Uterus (tissue), 4 donors: ENCODE measurements around the gene TBC1D1. TPM values are rescaled to one million over a fixed set of nuclear protein-coding genes. Genes with fewer than 3 reads are reported as not detected.
A peak's percentile ranks its signal among the peaks of the same experiment; 100 is the strongest.

ENCODE experiments used
- DNase-seq, 2 donors: peaks; one replicate each; pipeline ENCODE4 v3.0.0-alpha.2; 2019 to 2020
- H3K27ac ChIP-seq, 2 donors: fragments of 200-600 bp; sonication (generic); 1 replicate in 1 of 2; 2 replicates in 1 of 2; pipeline ENCODE4 v1.5.1; 2016 to 2018
- H3K27me3 ChIP-seq, 2 donors: fragments of 200-600 bp; sonication (generic); one replicate each; pipeline ENCODE4 v1.5.1; 2018 to 2019; ENCODE audit warnings: control low read depth in 1 of 2
- H3K36me3 ChIP-seq, 2 donors: fragments of 200-600 bp; sonication (generic); one replicate each; pipeline ENCODE4 v1.5.1; 2019; ENCODE audit warnings: control low read depth in 1 of 2
- H3K4me1 ChIP-seq, 2 donors: fragments of 200-600 bp; sonication (generic); one replicate each; pipeline ENCODE4 v1.5.1; 2018 to 2019; ENCODE audit warnings: control low read depth in 1 of 2
- H3K4me3 ChIP-seq, 2 donors: fragments of 200-600 bp; sonication (generic); 1 replicate in 1 of 2; 2 replicates in 1 of 2; pipeline ENCODE4 v1.5.1; 2018 to 2019; ENCODE audit warnings: mild to moderate bottlenecking in 1 of 2
- H3K9me3 ChIP-seq, 2 donors: fragments of 200-600 bp; sonication (generic); one replicate each; pipeline ENCODE4 v1.5.1; 2019; ENCODE audit warnings: control low read depth in 1 of 2
- CTCF ChIP-seq, 4 experiments: fragments of 200-600 bp in 2 of 4; fragments of 450-650 bp in 2 of 4; sonication (generic) in 2 of 4; IDR thresholded peaks; one replicate each; pipeline ENCODE4 v1.5.1; 2016 to 2019; ENCODE audit warnings: antibody characterized with exemption in 4 of 4, mild to moderate bottlenecking in 2 of 4, moderate library complexity in 1 of 4
- POLR2A ChIP-seq, 2 donors: fragments of 450-650 bp; IDR thresholded peaks; one replicate each; pipeline ENCODE4 v1.6.1; 2016; ENCODE audit warnings: antibody characterized with exemption in 2 of 2, mild to moderate bottlenecking in 1 of 2, moderate library complexity in 1 of 2
- intact Hi-C: fragments of 100-400 bp; cut with DNase I; formaldehyde crosslinking; loops from one replicate; pipeline ENCODE4 v1.15.1; 2023; ENCODE audit warnings: low total_unique reads
- total RNA-seq, 4 donors: library from RNA; depleted of rRNA in 3 of 4; stranded (reverse); fragments of >200 nt in 3 of 4; gene quantifications; one replicate each; pipeline versions ENCODE4 v1.1.0 to v1.2.4, GENCODE V29; 2014 to 2023
- donor health status: DM: yes; HTN: yes; CAD: no.

Gene TBC1D1
- total RNA-seq, 4 donors from 2014 or later: 172 to 402 (median 236) TPM

DNA sequence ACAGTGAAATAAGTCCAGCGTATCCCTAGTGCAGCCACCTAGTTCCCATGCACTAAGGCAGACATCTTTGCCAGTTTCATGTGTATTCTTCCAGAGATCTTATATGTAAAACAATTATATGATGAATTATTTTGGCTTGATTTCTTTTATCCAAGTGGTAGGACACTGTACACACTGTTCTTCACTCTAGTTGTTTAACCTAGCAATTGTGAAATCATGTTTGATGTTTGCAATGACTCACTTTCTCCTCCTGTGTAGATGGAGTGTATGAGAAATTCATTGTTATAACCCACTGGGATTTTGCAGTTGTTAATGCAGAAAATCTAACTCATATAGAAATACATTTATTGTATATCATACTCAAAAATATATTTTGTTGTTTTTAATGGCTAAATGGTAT lies 17.5 kb upstream of the TBC1D1 start:
- H3K27ac ChIP-seq: peak overlapping the region; percentile 65 to 71
- no peak for DNase-seq
- H3K36me3 ChIP-seq: no peaks in the 10 kb centered on the region
- no peaks in the 10 kb centered on the region for H3K27me3 ChIP-seq
- TF ChIP-seq CTCF (IDR thresholded peaks at IDR 0.05): no peak
- no peak for TF ChIP-seq POLR2A (IDR thresholded peaks at IDR 0.05)
- no peak overlapping the region for H3K4me3 ChIP-seq
- intact Hi-C loops: no loop called here
- H3K4me1 ChIP-seq: peaks cover 0 to 7% of the 10 kb centered on the region in 2 donors
- H3K9me3 ChIP-seq: no peaks in the 10 kb centered on the region

DNA sequence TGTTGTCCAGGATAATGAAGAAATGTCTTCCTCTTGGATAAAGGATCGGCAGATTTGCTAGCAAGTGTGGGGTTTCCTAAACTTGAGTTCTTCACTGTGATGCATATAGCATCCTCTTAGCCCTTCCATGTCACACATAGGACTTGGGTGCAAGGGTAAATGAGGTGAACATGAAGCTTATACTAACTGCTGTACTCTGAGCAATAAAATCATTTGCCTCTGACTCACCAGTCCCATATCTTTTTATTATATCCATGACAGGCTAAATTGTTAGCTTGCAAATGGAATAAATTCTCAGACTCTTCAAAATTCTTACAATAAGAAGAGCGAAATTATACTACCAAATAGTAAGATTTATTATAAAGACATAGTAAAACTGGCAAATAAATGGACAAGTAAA lies 14.7 kb upstream of the TBC1D1 start:
- Histone ChIP-seq H3K27me3 (no peaks in the 10 kb centered on the region), H3K36me3 (no peaks in the 10 kb centered on the region), H3K4me1 (peaks cover 0 to 7% of the 10 kb centered on the region in 2 donors), H3K9me3 (no peaks in the 10 kb centered on the region), H3K4me3 (no peak overlapping the region), H3K27ac (peak overlapping the region; percentile 67 to 83)
- no peak for TF ChIP-seq CTCF (IDR thresholded peaks at IDR 0.05)
- no peak for TF ChIP-seq POLR2A (IDR thresholded peaks at IDR 0.05)
- DNase-seq: no peak
- intact Hi-C loops: no loop called here

DNA sequence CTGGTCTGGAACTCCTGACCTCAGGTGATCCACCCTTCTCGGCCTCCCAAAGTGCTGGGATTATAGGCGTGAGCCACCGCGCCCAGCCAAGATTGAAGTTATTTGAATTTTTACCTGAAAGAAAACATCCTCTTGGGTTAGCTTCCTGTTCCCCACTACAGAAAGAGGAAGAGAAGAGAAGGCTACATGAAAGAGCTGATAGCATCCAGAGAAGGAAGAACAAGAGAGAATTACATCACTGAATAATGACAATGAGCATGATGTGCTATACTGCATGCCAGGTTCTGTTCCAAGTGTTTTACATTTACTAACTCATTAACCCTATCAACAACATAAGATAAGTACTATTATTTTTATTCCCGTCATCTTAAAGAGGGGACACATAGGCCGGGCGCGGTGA lies 11.5 kb upstream of the TBC1D1 start:
- no peak for TF ChIP-seq POLR2A (IDR thresholded peaks at IDR 0.05)
- no peak for TF ChIP-seq CTCF (IDR thresholded peaks at IDR 0.05)
- DNase-seq: no peak
- intact Hi-C loops: no loop called here
- Histone ChIP-seq H3K4me3 (no peak overlapping the region), H3K4me1 (no peaks in the 10 kb centered on the region), H3K27ac (no peak overlapping the region), H3K9me3 (no peaks in the 10 kb centered on the region), H3K36me3 (no peaks in the 10 kb centered on the region), H3K27me3 (no peaks in the 10 kb centered on the region)

- peak overlapping the region in 1 of 2 donors; percentile 34 for H3K27ac ChIP-seq
- no peaks in the 10 kb centered on the region for H3K27me3 ChIP-seq
- no peak for TF ChIP-seq CTCF (IDR thresholded peaks at IDR 0.05)
- no peak for TF ChIP-seq POLR2A (IDR thresholded peaks at IDR 0.05)
- no peak overlapping the region for H3K4me3 ChIP-seq
- H3K4me1 ChIP-seq: no peaks in the 10 kb centered on the region
- H3K9me3 ChIP-seq: no peaks in the 10 kb centered on the region
- no peak for DNase-seq
- no peaks in the 10 kb centered on the region for H3K36me3 ChIP-seq
- intact Hi-C loops: no loop called here
Measured at GRCh38 chr4:37881811-37882210, 9.1 kb upstream of the TBC1D1 start.

GRCh38 chr4:37882665-37883296 lies 8.1 kb upstream of the TBC1D1 start:
- Histone ChIP-seq H3K27ac (peak overlapping the region in 1 of 2 donors; percentile 34), H3K4me1 (no peaks in the 10 kb centered on the region), H3K9me3 (no peaks in the 10 kb centered on the region), H3K27me3 (no peaks in the 10 kb centered on the region), H3K36me3 (no peaks in the 10 kb centered on the region), H3K4me3 (no peak overlapping the region)
- DNase-seq: no peak
- TF ChIP-seq CTCF (IDR thresholded peaks at IDR 0.05): no peak
- TF ChIP-seq POLR2A (IDR thresholded peaks at IDR 0.05): no peak
- intact Hi-C loops: no loop called here
